ENCODE data around the gene COQ4.

The COQ4 gene

GRCh38 chr9:128340691-128341434, 18.2 kb downstream of the COQ4 start:
- peak overlapping the region; percentile 71 for H3K9ac ChIP-seq (ENCODE audit: low read depth, low read length)
- H3K4me2 ChIP-seq (ENCODE audit: insufficient read depth, low read length): peak overlapping the region; percentile 93
- H3K79me2 ChIP-seq (ENCODE audit: insufficient read depth, low read length): peaks cover 8% of the 10 kb centered on the region
- peak overlapping the region; percentile 50 for H3K27ac ChIP-seq (ENCODE audit: low read length)
- DNase-seq (no peak), ATAC-seq (ENCODE audit: insufficient read depth, low read depth) (peak; percentile 34; the same call in 2 of the 3 replicates)
- no peak for TF ChIP-seq CTCF (IDR thresholded peaks at IDR 0.05; ENCODE audit: borderline replicate concordance, extremely low read depth, low read length, poor library complexity, severe bottlenecking)
- no peak for TF ChIP-seq EZH2 (IDR thresholded peaks at IDR 0.05; ENCODE audit: borderline replicate concordance, low read depth, low read length, severe bottlenecking)
- H2AFZ ChIP-seq (ENCODE audit: low read depth, low read length): peak overlapping the region; percentile 80
- H3K4me1 ChIP-seq (ENCODE audit: insufficient read depth, low read length): peaks cover 21% of the 10 kb centered on the region
- H4K20me1 ChIP-seq (ENCODE audit: insufficient read depth, low read length): no peaks in the 10 kb centered on the region
- peaks cover 32% of the 10 kb centered on the region for H3K36me3 ChIP-seq (ENCODE audit: insufficient read depth, low read length)
- H3K9me3 ChIP-seq (ENCODE audit: insufficient read depth, low read length, severe bottlenecking): no peaks in the 10 kb centered on the region
- H3K27me3 ChIP-seq (ENCODE audit: insufficient read depth, low read length, poor library complexity): no peaks in the 10 kb centered on the region
- peak overlapping the region; percentile 50 to 73; a peak in 3 of 4 replicates for H3K4me3 ChIP-seq (ENCODE audit: low read depth in 1 of 2, low read length in 2 of 2)

GRCh38 chr9:128341435-128341849, 18.8 kb downstream of the COQ4 start:
- DNase-seq: peak; percentile 75
- peak; percentile 70 for ATAC-seq (ENCODE audit: insufficient read depth, low read depth)
- H3K27ac ChIP-seq (ENCODE audit: low read length): no peak overlapping the region; the same call in 1 of the 2 replicates

GRCh38 chr9:128342971-128343680, 20.5 kb downstream of the COQ4 start:
- peaks cover 8% of the 10 kb centered on the region for H3K79me2 ChIP-seq (ENCODE audit: insufficient read depth, low read length)
- no peaks in the 10 kb centered on the region for H4K20me1 ChIP-seq (ENCODE audit: insufficient read depth, low read length)
- H3K4me3 ChIP-seq (ENCODE audit: low read depth in 1 of 2, low read length in 2 of 2): no peak overlapping the region
- no peak overlapping the region for H3K27ac ChIP-seq (ENCODE audit: low read length)
- H3K9me3 ChIP-seq (ENCODE audit: insufficient read depth, low read length, severe bottlenecking): no peaks in the 10 kb centered on the region
- H3K4me1 ChIP-seq (ENCODE audit: insufficient read depth, low read length): peaks cover 21% of the 10 kb centered on the region
- H3K4me2 ChIP-seq (ENCODE audit: insufficient read depth, low read length): no peak overlapping the region
- TF ChIP-seq EZH2 (IDR thresholded peaks at IDR 0.05; ENCODE audit: borderline replicate concordance, low read depth, low read length, severe bottlenecking) (no peak), CTCF (IDR thresholded peaks at IDR 0.05; ENCODE audit: borderline replicate concordance, extremely low read depth, low read length, poor library complexity, severe bottlenecking) (no peak)
- H3K27me3 ChIP-seq (ENCODE audit: insufficient read depth, low read length, poor library complexity): no peaks in the 10 kb centered on the region
- H2AFZ ChIP-seq (ENCODE audit: low read depth, low read length): no peak overlapping the region
- peaks cover 45% of the 10 kb centered on the region for H3K36me3 ChIP-seq (ENCODE audit: insufficient read depth, low read length)
- DNase-seq (no peak), ATAC-seq (ENCODE audit: insufficient read depth, low read depth) (no peak)
- no peak overlapping the region for H3K9ac ChIP-seq (ENCODE audit: low read depth, low read length)

More at GRCh38 chr9:128341435-128341849, 18.8 kb downstream of the COQ4 start:
- Histone ChIP-seq H3K36me3 (ENCODE audit: insufficient read depth, low read length) (peaks cover 34% of the 10 kb centered on the region), H3K4me1 (ENCODE audit: insufficient read depth, low read length) (peaks cover 21% of the 10 kb centered on the region), H3K79me2 (ENCODE audit: insufficient read depth, low read length) (peaks cover 8% of the 10 kb centered on the region), H3K4me2 (ENCODE audit: insufficient read depth, low read length) (peak overlapping the region; percentile 93), H3K4me3 (ENCODE audit: low read depth in 1 of 2, low read length in 2 of 2) (peak overlapping the region; percentile 50 to 73; a peak in 3 of 4 replicates), H3K27me3 (ENCODE audit: insufficient read depth, low read length, poor library complexity) (no peaks in the 10 kb centered on the region), H2AFZ (ENCODE audit: low read depth, low read length) (peak overlapping the region; percentile 80), H3K9me3 (ENCODE audit: insufficient read depth, low read length, severe bottlenecking) (no peaks in the 10 kb centered on the region), H4K20me1 (ENCODE audit: insufficient read depth, low read length) (no peaks in the 10 kb centered on the region), H3K9ac (ENCODE audit: low read depth, low read length) (peak overlapping the region; percentile 71)
- TF ChIP-seq EZH2 (IDR thresholded peaks at IDR 0.05; ENCODE audit: borderline replicate concordance, low read depth, low read length, severe bottlenecking) (no peak), CTCF (IDR thresholded peaks at IDR 0.05; ENCODE audit: borderline replicate concordance, extremely low read depth, low read length, poor library complexity, severe bottlenecking) (peak; percentile 79)
